ENCODE results near the gene SART1.

The SART1 gene, protein sequence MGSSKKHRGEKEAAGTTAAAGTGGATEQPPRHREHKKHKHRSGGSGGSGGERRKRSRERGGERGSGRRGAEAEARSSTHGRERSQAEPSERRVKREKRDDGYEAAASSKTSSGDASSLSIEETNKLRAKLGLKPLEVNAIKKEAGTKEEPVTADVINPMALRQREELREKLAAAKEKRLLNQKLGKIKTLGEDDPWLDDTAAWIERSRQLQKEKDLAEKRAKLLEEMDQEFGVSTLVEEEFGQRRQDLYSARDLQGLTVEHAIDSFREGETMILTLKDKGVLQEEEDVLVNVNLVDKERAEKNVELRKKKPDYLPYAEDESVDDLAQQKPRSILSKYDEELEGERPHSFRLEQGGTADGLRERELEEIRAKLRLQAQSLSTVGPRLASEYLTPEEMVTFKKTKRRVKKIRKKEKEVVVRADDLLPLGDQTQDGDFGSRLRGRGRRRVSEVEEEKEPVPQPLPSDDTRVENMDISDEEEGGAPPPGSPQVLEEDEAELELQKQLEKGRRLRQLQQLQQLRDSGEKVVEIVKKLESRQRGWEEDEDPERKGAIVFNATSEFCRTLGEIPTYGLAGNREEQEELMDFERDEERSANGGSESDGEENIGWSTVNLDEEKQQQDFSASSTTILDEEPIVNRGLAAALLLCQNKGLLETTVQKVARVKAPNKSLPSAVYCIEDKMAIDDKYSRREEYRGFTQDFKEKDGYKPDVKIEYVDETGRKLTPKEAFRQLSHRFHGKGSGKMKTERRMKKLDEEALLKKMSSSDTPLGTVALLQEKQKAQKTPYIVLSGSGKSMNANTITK

DNA sequence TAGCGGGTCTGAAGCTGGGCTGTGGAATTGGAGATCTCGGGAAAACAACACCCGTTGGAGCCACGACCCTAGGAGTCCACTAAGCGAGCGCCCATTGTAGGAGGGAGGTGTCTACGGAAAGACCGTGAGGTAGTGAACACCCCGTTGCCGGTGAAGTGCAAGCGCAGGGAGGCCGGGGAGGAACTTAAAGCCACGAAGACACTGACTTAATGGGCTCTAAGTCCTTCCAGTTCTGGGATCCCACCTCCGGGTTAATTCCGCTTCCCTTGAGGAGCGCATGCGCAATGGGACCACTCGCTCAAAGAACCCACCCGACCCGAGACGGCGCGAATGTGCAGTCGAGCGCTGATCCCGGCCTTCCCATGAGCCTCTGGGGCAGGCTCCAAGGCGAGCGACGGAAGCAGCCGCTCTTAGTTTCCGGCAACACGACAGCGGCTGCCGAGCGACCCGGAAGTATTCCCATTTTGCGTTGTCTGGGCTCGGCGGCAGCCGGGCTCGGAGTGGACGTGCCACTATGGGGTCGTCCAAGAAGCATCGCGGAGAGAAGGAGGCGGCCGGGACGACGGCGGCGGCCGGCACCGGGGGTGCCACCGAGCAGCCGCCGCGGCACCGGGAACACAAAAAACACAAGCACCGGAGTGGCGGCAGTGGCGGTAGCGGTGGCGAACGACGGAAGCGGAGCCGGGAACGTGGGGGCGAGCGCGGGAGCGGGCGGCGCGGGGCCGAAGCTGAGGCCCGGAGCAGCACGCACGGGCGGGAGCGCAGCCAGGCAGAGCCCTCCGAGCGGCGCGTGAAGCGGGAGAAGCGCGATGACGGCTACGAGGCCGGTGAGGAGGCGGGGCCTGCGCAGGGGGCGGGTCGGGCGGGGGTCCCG is at the start of gene SART1:
Gene SART1, plus strand, starts transcription at position 468 of the 874 bp plus-strand sequence. Its CDS starts 47 bp downstream, at position 515.
- DNase-seq (ENCODE audit: low read depth in 2 of 2) = peak; percentile 92 to 93

DNA sequence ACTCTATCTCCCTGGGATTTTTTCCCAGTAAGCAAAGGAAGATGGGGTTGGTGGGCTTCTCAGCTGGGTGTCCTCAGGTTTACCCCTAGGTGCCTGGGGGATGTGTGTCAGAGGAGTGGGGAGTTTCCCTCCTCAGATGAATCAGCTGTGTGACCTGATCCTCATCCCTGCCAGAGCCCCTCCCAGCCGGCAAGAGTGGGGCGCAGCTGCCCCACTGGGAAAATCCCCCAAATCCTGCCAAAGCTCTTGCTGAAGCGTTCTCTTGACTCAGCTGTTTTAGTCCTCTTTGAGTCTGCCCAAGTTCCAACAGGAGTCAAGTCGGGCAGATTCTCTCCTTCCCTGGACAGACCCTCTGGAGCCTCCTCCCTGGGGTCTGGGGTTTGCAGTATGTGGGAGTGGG is 48.7 kb upstream of the SART1 start:
- DNase-seq (ENCODE audit: low read depth in 2 of 2) = no peak

DNA sequence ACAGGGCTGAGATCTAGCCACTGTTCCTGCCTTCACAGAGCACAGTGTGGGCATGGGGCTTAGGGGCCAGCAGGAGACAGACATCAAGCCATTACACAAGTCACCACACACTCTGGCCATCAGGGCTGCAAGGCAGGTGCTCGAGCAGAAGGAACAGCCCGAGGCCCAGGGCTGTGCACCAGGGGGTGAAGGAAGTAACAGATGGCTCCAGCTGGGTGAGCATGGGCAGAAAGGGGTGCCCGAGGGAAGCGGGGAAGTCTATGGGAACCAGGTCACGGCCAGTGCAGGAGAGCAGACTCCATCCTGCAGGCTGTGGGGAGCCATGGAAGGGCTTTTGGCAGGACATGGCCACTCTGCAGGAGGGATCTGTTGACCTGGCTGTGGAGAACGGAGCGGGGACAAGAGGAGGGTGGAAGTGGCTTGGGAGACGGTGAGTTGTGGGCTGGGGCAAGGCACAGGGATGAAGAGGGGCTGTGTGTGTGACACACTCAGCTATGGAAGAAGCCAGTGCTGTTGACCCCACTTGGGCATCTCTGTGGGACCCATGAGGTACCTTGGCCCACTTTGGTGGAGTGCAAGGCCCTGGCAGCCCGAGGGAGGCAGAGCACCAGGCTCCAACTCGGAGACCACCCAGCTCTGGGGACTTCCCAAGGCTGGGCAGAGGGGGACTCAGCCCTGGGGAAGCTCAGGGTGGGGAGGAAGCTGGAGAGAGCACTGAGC is 46.3 kb upstream of the SART1 start:
- DNase-seq (ENCODE audit: low read depth in 2 of 2) = no peak

DNA sequence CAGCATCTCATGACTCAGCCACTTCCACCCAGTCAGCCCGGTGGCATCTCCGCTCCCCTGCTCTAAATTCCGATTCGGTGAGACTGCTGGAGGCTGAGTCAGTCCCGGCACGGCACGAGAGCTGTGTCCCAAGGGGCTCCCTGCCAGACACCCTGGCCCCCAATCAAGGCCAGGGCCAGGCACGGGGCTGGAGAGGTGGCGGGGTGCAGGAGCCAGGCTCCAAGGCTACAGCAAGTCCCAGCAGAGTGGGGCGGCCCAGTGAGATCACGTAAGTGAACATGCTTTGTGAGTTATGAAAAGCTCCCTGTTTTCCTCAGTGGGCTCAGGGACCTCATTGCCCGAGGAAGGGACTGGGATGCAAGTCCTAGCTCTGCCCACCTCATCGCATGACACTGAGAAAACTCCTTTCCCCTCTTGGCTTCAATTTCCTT is 45.7 kb upstream of the SART1 start:
- DNase-seq (ENCODE audit: low read depth in 2 of 2) = no peak

DNA sequence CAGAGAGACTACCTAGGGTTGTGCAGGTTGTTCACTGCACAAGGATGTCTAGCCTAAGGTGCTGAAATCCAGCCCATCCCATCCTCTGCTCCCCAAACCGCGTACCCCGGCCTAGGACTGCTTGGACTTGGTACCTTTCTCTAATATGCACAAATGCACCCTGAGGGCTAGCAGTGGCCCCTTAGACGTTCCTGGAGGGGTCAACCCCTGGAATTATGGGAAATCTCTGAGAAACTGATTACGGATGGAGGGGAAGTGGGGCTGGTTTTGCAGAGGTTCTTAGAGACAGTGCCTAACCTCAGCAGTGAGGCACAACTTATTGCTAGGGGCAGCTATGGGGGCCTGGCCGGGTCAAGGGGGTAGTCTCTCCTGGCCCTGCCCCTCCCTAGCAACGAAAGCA is 45.1 kb upstream of the SART1 start:
- no peak for DNase-seq (ENCODE audit: low read depth in 2 of 2)

DNA sequence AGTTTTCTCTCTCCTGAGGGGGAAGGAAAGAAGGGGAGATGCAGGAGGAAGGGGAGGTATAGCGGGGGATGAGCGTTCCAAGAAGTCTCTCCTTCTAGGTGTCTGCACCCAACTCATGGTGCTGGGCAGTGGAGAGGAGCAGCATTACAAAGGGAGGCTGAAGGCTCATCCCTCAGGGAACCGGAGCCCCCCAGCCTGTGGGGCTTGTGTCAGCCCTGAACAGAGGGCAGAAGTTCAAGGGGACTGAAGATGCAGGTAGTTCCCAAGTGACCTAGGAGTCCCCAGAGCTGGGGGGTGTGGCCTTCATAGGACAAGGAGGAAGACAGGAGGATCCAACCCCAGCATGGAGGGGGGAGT is 44.5 kb upstream of the SART1 start:
- DNase-seq (ENCODE audit: low read depth in 2 of 2) = no peak

DNA sequence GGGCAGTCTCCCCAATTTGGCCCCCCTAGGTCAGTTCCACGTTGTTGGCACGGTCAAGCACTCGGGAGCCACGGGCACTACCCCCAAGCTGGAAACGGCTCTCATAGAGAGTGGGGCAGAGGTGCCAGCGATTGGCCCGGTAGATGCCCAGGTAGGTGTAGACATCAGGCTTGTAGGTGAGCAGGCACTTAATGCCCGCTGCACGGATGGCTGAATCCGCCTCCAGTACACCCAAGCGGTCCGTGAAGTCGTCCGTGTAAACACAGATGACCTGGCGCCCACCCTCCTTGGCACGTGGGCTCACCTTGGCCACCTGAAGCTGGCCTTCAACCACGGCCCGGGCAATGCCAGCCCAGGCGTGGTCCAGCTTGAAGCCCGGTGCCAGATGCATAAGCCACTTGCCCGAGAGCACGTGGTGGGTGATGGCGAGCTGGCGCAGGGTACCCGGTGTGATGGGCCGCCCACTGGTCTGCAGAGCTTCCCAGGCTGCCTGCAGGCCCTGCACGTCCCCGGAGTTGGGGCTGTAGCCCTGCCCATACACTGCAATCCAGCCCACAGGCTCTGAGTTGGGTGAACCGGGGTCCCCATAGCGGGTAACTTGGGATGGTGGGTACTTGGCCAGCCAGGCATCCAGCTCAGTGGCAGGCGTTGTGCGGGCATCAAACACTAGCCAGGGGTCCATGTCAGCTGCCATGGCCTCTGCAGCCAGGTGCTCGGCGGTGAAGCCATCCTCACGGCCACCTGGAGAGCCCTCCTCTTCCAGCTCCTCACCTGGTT is 43.9 kb upstream of the SART1 start:
- DNase-seq (ENCODE audit: low read depth in 2 of 2) = no peak

DNA sequence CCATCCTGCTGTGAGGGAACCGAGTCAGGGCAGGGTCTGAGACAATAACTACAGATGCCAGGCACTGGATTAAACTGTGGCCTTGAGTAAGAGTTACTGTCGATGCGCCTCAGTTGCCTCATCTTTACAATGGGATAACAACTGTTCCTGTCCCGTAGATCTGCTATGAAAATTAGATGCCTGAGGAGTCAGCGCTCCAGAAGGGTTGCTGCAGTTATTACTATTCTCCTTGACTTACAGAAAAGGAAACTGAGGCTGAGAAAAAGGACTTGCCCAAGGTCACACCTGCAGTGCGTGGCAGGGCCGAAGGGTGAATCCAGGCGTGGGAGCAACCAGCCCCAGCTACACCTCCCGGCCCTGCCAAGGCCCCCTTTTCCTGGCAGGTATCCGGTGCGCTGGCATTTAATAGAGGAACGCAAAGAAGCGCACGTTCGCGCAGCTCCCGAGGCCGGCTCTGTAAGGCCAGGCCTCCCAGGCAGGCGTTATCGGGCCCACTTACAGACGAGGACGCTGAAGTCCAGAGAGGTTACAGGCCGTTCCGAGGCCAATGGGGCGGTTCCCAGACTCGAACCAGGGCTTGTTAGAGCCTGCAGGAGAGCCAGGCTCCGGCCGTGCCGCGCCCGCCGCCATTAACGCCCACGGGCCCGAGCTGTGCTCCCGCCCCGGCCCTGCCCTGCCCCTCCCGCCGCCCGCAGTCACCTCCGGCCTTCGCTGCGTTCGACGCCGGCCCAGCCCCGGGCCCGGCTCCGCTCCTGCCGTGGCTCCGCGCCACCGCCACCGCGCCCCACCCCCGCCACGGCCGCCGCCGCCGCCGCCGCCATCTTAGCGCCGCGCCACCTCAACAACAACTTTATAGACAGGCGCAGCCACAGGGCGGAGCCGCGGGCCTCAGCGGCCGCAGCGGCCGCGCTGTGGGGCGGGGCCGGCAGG is 43.1 kb upstream of the SART1 start, which contains the start of gene C11orf68:
Gene C11orf68, minus strand, starts transcription at position 852 of the 930 bp plus-strand sequence. Its CDS starts 31 bp downstream, at position 821.
- no peak for DNase-seq (ENCODE audit: low read depth in 2 of 2)

DNA sequence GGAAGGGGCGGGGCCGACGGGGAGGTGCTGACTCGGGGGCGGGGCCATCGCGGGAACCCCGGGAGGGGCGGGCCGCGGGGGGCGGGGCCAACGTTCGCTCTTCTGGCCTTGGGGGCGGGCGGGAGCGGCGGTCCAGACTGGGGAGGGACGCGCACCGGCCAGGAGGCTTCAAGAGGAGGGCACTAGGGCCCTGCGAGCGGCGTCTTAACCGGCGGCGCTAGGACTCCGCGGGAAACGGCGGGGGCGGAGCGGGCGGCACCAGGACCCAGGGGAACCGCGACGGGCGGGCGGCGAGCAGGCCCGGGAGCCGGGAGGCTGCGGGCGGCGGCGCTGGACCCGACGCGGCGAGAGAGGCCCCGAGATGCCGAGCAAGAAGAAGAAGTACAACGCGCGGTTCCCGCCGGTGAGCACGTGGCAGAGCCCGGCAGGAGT is 42.4 kb upstream of the SART1 start, which contains the start of gene DRAP1:
Gene DRAP1, plus strand, starts transcription at position 286 of the 432 bp plus-strand sequence. Its CDS starts 76 bp downstream, at position 362.
- peak; percentile 99 for DNase-seq (ENCODE audit: low read depth in 2 of 2)

DNA sequence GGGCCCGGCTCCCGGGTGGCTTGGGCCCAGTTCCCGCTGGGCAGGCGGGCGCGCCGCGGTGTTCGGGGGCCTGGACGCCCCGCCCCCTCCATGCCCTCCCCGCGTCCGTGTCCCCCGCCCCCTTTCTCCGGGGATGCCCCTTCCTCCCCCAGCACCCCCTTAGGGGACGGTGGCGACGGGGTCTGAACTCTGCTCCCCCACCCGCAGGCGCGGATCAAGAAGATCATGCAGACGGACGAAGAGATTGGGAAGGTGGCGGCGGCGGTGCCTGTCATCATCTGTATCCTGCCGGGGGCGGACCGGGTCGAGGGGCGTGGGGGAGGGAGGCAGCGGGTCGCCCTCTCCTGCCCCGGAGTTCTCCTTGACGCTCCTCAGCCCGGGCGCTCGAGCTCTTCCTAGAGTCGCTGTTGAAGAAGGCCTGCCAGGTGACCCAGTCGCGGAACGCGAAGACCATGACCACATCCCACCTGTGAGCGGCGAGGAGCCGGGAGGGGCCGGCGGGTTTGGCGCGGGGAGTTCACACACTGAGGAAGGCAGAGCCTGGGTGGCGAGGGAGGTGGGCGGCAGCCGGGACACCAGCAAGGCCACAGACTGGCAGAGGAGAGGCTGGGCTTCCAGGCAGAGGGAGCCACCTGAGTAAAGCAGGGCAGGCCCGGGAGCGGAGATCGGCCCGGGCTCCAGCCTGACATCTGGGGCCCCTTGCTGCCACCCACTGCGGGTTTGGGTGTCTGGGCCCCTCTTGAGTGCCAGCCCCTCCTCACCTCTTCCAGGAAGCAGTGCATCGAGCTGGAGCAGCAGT is 41.8 kb upstream of the SART1 start:
- DNase-seq (ENCODE audit: low read depth in 2 of 2) = peak; percentile 33 to 43

DNA sequence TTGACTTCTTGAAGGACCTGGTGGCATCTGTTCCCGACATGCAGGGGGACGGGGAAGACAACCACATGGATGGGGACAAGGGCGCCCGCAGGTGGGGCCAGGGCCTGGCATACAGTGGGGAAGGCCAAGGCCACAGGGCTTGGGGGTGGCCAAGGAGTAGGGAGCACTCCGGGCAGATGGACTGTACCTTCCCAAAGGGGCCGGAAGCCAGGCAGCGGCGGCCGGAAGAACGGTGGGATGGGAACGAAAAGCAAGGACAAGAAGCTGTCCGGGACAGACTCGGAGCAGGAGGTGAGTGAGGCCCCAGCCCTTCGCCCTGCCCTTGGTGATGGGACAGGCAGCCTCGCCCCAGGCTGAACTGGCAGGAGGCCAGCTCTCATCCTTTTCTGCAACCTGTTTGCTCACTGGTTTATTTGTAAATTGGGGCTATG is 41.1 kb upstream of the SART1 start:
- DNase-seq (ENCODE audit: low read depth in 2 of 2) = no peak

DNA sequence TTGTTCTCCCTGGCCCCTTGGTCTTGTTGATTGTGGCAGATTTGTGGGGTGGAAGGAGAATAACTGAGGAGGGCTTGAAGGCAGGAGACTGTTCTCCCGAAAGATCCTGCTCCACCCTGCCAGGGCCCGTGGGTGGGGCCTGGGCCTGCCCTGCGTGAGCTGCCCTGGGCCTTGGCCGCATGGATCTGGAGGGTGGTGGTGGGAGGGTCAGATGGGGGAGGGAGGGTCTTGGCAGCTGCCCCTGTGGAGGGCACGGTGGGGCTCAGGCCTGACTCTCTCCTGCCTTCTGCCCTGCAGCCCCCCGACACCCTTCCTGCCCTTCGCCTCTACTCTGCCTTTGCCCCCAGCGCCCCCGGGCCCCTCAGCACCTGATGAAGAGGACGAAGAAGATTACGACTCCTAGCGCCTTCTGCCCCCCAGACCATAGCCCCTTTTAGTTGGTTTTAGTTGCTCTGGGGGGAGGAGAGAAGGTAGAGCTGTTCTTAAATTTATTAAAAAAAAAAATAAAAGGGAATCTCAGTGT is 40.4 kb upstream of the SART1 start:
- no peak for DNase-seq (ENCODE audit: low read depth in 2 of 2)

DNA sequence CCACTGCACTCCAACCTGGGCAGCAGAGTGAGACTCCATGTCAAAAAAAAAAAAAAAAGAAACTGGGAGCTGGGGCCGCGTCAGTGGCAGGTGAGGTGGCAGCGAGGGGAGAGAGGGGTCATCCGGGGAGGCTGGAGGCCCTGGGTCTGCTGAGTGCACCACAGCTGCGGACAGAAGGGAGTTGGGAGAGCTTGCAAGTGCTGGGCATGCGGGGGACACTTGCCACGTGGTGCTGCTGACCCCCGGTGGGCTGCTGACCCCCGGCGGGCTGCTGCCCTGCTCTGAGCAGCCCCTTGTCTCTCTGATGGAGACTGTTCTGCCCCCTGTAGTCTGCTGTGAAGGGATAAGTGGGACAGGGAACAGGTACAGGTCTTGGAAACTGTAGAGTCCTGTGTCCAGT is 39.7 kb upstream of the SART1 start:
- DNase-seq (ENCODE audit: low read depth in 2 of 2) = no peak

DNA sequence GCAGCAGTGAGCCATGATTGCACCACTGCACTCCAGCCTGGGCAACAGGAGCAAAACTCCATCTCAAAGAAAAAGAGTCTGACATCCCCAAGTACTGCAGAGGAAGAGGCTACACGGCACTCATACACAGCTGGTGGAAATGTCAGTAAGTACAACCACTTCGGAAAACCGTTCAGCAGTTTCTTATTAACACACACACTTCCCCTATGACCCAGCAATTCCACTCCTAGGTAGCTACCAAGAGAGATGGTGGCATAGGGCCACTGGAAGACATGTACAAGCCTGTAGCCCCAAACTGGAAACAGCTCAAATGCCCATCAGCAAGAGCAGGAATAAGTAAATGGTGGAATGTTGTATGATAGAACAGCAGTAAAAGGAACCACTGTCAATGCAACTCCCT is 39.0 kb upstream of the SART1 start:
- DNase-seq (ENCODE audit: low read depth in 2 of 2) = no peak

DNA sequence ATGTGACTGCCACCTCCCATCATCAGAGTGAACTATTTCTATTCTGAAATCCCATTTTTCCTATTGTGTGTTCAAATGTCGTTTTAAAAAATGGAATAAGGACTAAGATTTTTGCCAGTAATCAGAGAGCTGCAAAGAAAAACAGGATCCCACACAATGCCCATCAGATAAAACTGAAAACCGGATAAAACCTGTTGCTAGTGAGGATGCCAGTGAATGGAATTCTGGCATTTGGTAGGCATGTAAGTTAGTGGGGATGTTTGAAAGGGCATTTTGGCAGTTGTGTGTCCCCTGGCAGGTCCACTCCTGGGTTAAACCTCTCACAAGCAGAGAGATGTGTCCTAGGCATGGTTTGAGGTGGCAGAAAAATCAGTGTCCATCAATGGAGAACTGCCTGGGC is 36.1 kb upstream of the SART1 start:
- no peak for DNase-seq (ENCODE audit: low read depth in 2 of 2)

DNA sequence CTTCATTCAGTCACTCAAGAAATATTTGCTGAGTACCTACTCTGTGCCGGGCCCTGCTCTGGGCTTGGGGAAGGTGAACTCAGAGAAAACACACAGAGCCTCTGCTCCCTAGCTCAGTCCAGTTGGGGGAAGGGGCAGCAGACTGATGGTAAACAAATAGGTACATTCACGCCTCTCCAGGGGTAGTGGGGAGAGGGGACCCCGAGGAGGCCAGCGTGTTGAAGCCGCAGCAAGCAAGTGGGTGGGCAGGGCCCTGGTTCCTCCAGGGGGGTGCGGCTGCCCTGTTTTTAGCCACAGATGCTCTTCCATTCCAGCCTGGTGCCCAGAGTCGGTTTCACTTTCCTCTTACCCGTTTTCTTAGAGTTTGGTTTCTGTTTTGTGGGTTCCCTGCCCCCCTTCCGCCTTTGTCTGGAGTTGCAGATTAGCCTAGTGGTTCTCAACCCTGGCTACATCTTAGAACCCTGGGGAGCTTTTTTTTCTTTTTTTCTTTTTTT is 33.6 kb upstream of the SART1 start:
- DNase-seq (ENCODE audit: low read depth in 2 of 2) = peak; percentile 48 to 58

DNA sequence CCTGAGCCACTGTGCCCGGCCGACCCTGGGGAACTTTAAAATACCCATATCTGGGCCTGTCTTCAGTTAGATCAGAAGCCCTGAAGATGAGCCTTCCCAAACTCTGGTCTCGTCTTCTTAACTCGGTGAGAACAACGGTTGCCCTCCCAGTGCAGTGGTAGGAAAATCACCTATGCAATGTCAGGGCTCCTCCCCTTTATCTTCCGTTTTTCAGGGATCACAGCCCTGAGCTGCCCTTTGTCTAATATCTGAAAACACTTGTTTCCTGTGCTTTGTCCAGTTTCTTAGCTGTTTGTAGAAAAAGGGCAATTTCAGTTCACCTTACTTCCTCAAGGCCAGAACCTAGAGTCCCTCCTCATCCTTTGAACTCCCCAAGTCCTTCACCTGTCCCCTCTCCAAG is 32.9 kb upstream of the SART1 start:
- DNase-seq (ENCODE audit: low read depth in 2 of 2) = no peak

All from activated CD4-positive, alpha-beta T cell treated with anti-CD3 and anti-CD28 coated beads for 24 hours (primary cell).